ENCODE measurements around the gene NDFIP2. TPM values are rescaled to one million over a fixed set of nuclear protein-coding genes. Genes with fewer than 3 reads are reported as not detected.

Gene NDFIP2
- total RNA-seq, 4 donors from 2014 or later = 9.0 to 12.8 (median 10.2) TPM

- 94% methylated on average over 1 of the region's 1 CpG for WGBS
- Histone ChIP-seq H3K4me3 (no peak overlapping the region), H3K36me3 (no peaks in the 10 kb centered on the region), H3K27me3 (no peaks in the 10 kb centered on the region), H3K27ac (replicated peaks in 1 of 4) (no peak overlapping the region), H3K9me3 (no peaks in the 10 kb centered on the region), H3K4me1 (peaks cover 14 to 26% (median 18%) of the 10 kb centered on the region in 4 donors)
- TF ChIP-seq CTCF (IDR thresholded peaks at IDR 0.05) (no peak), EP300 (IDR thresholded peaks at IDR 0.05) (no peak), POLR2A (IDR thresholded peaks at IDR 0.05; ENCODE audit: low read depth) (no peak), POLR2AphosphoS5 (IDR thresholded peaks at IDR 0.05) (no peak)
- intact Hi-C loops (cut with DNase I) = no loop called here
- no peak for DNase-seq (ENCODE audit: extremely low spot score)
These were observed 9.4 kb downstream of the NDFIP2 start for GRCh38 chr13:79490326-79490725.

- TF ChIP-seq CTCF (IDR thresholded peaks at IDR 0.05) (no peak), EP300 (IDR thresholded peaks at IDR 0.05) (no peak), POLR2AphosphoS5 (IDR thresholded peaks at IDR 0.05) (no peak)
- H3K27me3 ChIP-seq = no peaks in the 10 kb centered on the region
- no peaks in the 10 kb centered on the region for H3K36me3 ChIP-seq
- no peak overlapping the region for H3K4me3 ChIP-seq
- intact Hi-C loops (cut with DNase I) = no loop called here
- H3K4me1 ChIP-seq = peaks cover 14 to 26% (median 18%) of the 10 kb centered on the region in 4 donors
- WGBS = 100% methylated on average over 1 of the region's 1 CpG
- no peak for DNase-seq (ENCODE audit: extremely low spot score)
- no peak overlapping the region for H3K27ac ChIP-seq (replicated peaks in 1 of 4)
- H3K9me3 ChIP-seq = no peaks in the 10 kb centered on the region
These were observed 9.9 kb downstream of the NDFIP2 start for GRCh38 chr13:79490824-79491223.

- H3K9me3 ChIP-seq = no peaks in the 10 kb centered on the region
- intact Hi-C loops (cut with DNase I) = no loop called here
- H3K4me3 ChIP-seq = no peak overlapping the region
- TF ChIP-seq CTCF (IDR thresholded peaks at IDR 0.05) (no peak), POLR2A (IDR thresholded peaks at IDR 0.05; ENCODE audit: low read depth) (no peak), EP300 (IDR thresholded peaks at IDR 0.05) (no peak), POLR2AphosphoS5 (IDR thresholded peaks at IDR 0.05) (no peak)
- no peak overlapping the region for H3K27ac ChIP-seq (replicated peaks in 1 of 4)
- H3K36me3 ChIP-seq = no peaks in the 10 kb centered on the region
- H3K27me3 ChIP-seq = no peaks in the 10 kb centered on the region
- WGBS = 49% methylated on average over 4 of the region's 4 CpGs
- DNase-seq (ENCODE audit: extremely low spot score) = no peak
- H3K4me1 ChIP-seq = peaks cover 14 to 26% (median 18%) of the 10 kb centered on the region in 4 donors
These were observed 10.8 kb downstream of the NDFIP2 start for GRCh38 chr13:79491715-79492114.

- intact Hi-C loops (cut with DNase I) = no loop called here
- Histone ChIP-seq H3K4me1 (peaks cover 14 to 26% (median 18%) of the 10 kb centered on the region in 4 donors), H3K4me3 (no peak overlapping the region), H3K36me3 (no peaks in the 10 kb centered on the region), H3K9me3 (no peaks in the 10 kb centered on the region), H3K27me3 (no peaks in the 10 kb centered on the region), H3K27ac (replicated peaks in 1 of 4) (no peak overlapping the region)
- DNase-seq (ENCODE audit: extremely low spot score) = no peak
- 85% methylated on average over 5 of the region's 5 CpGs for WGBS
- TF ChIP-seq POLR2AphosphoS5 (IDR thresholded peaks at IDR 0.05) = no peak
- no peak for TF ChIP-seq EP300 (IDR thresholded peaks at IDR 0.05)
- TF ChIP-seq POLR2A (IDR thresholded peaks at IDR 0.05; ENCODE audit: low read depth) = no peak
- no peak for TF ChIP-seq CTCF (IDR thresholded peaks at IDR 0.05)
These were observed 11.4 kb downstream of the NDFIP2 start for GRCh38 chr13:79492313-79492798.

Data from esophagus muscularis mucosa (tissue), 4 donors.